Large intestine (tissue), 3 donors: ENCODE data around the gene NR0B2. TPM values are rescaled to one million over a fixed set of nuclear protein-coding genes. Genes with fewer than 3 reads are reported as not detected.

ENCODE experiments used
- DNase-seq, 2 donors: peaks; one replicate each; pipeline versions ENCODE4 v3.0.0 to v3.0.0-alpha.2; 2013
- H3K27ac ChIP-seq: one replicate; pipeline ENCODE4 v1.5.1; 2013; ENCODE audit warnings: low read length
- H3K27me3 ChIP-seq: 2 replicates; pipeline ENCODE4 v1.6.1; 2013; ENCODE audit warnings: low read length; ENCODE audit not compliant: control insufficient read depth, insufficient read depth
- H3K36me3 ChIP-seq: 2 replicates; pipeline ENCODE4 v1.6.1; 2013; ENCODE audit warnings: low read length; ENCODE audit not compliant: control insufficient read depth, insufficient read depth
- H3K4me1 ChIP-seq: one replicate; pipeline ENCODE4 v1.6.1; 2013; ENCODE audit warnings: low read length; ENCODE audit not compliant: control insufficient read depth, insufficient read depth
- H3K4me3 ChIP-seq: one replicate; pipeline ENCODE4 v1.5.1; 2013; ENCODE audit warnings: low read length
- H3K9me3 ChIP-seq: one replicate; pipeline ENCODE4 v1.6.1; 2013; ENCODE audit warnings: mild to moderate bottlenecking, low read depth, low read length, moderate library complexity; ENCODE audit not compliant: control insufficient read depth
- WGBS: methylation state at CpG from one replicate; pipeline ENCODE4 v1.1.5; 2013; ENCODE audit warnings: low lambda C conversion rate; ENCODE audit not compliant: insufficient coverage; 5-methylcytosine and 5-hydroxymethylcytosine counted together
- polyA plus RNA-seq: library from polyadenylated mRNA; unstranded; fragments of 120-200 nt; gene quantifications from one replicate; pipeline ENCODE4 v1.2.1, GENCODE V29; 2013

The NR0B2 gene
- polyA plus RNA-seq, 1 donor: 91.2 TPM

DNA sequence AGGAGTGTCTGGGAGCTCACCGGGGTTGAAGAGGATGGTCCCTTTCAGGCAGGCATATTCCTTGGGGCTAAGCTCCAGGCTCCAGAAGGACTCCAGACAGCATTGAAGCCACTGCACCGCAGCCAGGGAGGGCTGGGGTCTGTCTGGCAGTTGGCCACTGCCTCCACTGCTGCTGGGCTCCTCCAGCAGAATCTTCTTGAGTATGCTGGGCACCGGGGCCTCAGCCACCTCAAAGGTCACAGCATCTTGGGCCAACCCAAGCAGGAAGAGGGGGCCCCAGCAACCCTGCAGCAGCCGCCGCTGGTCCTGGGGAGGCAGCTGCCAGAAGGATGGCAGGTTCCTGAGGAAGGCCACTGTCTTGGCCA is 404 bp downstream of the NR0B2 start:
- Histone ChIP-seq H3K27me3 (no peaks in the 10 kb centered on the region), H3K4me3 (peak overlapping the region; percentile 79), H3K27ac (peak overlapping the region; percentile 95), H3K4me1 (peaks cover 20% of the 10 kb centered on the region), H3K9me3 (no peaks in the 10 kb centered on the region), H3K36me3 (peaks cover 19% of the 10 kb centered on the region)
- no peak for DNase-seq
- no CpG with 5 or more reads among the region's 5 CpGs for WGBS

GRCh38 chr1:26912147-26912490 is 1.7 kb downstream of the NR0B2 start:
- H3K4me1 ChIP-seq: peaks cover 20% of the 10 kb centered on the region
- H3K36me3 ChIP-seq: peaks cover 19% of the 10 kb centered on the region
- WGBS: 0% methylated on average over 1 of the region's 2 CpGs
- H3K9me3 ChIP-seq: no peaks in the 10 kb centered on the region
- no peak for DNase-seq
- no peaks in the 10 kb centered on the region for H3K27me3 ChIP-seq
- H3K27ac ChIP-seq: peak overlapping the region; percentile 95
- H3K4me3 ChIP-seq: peak overlapping the region; percentile 79

DNA sequence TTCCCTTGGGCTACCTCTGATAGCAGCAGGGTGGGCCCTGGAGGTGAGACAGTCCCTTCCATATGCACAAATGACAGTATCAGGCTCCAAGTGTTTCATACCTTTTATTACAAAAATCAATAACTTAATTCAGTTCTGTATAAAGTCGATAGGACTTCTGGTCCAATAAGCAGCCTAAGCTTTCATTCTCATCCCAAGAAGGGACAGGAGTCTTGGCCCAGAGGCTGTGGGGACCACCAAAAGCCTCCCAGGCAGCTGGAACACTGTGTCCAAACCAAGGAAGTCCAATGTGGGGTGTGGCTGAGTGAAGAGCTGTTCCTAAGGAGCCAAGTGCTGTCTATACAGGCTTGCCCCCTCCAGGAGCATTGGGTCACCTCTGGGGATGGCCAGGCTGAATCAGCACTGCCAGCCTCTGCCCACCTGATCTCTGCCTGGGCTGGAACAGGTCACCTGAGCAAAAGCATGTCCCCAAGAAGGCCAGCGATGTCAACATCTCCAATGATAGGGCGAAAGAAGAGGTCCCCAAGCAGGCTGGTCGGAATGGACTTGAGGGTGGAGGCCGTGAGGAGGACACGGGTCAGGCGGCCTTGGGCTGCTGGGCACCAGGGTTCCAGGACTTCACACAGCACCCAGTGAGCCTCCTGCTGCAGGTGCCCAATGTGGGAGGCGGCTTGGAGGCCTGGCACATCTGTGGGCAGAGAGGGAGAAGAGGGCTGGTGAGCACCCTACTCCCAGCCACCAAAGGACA is 2.2 kb downstream of the NR0B2 start:
- Histone ChIP-seq H3K27ac (peak overlapping the region; percentile 95), H3K36me3 (peaks cover 19% of the 10 kb centered on the region), H3K9me3 (no peaks in the 10 kb centered on the region), H3K4me1 (peaks cover 23% of the 10 kb centered on the region), H3K27me3 (no peaks in the 10 kb centered on the region), H3K4me3 (peak overlapping the region; percentile 79)
- no peak for DNase-seq
- no CpG with 5 or more reads among the region's 8 CpGs for WGBS

DNA sequence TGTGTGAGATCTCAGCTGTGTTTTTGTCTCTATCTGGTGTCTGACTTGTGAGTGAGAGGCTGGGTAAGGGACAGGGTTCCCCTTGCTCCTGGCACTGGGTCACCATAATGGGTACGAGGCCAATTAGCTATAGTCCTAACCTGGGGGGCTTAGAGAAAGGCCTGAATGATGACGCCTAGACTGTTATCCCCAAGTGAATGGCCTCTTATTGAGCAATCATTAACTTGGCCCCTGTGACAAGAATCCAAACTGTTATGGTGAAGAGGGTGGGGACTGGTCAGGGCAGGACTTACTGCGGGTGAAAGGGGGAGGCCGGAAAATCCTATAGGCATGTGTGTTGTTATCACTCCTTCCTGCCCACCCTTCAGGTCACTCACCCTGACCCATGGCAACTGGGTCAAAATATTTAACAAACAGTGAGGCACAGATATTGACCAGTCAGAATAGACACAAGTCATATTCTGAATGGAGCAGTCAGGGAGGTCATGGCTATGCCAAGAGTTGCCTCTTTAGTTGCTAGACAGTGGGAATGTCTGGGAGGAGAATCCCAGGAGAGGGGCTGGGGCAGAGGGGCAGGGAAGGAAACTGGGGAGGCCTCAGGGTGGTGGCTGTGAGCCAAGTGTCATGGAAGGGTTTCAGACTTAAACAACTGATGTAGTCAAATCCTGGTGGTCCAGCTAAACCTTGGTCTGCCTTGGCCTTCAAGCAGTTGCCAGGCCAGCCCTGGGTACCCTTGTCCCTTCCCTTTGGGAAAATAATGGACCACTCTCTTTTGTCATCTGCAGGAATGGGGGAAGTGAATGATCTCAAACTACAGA is 3.2 kb downstream of the NR0B2 start:
- Histone ChIP-seq H3K4me1 (peaks cover 20% of the 10 kb centered on the region), H3K36me3 (peaks cover 19% of the 10 kb centered on the region), H3K27me3 (no peaks in the 10 kb centered on the region), H3K9me3 (no peaks in the 10 kb centered on the region), H3K27ac (peak overlapping the region; percentile 95), H3K4me3 (peak overlapping the region; percentile 79)
- peak; percentile 56 to 75 for DNase-seq
- no CpG with 5 or more reads among the region's 4 CpGs for whole genome bisulfite sequencing

DNA sequence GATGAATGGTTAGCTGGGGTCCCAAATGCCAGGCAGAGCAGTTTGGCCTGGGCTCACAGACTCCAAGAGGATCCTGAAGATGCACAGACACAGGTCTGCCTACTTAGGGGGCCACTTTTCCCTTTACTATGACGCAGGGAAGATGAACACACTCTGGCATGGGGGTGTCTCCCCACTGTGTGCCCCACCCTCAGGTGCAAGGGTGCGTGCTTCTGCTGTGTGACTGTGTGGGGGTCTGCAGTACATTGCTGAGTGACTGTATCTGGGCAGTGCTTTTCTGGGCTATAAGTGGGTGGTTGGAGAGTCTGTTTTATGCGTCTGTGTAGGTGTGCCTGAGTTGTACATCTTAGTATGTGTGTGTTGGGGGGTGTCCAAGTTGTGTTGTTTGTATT is 3.8 kb downstream of the NR0B2 start:
- peak overlapping the region; percentile 61 for H3K27ac ChIP-seq
- DNase-seq: no peak

GRCh38 chr1:26907071-26907917 is 6.5 kb downstream of the NR0B2 start:
- Histone ChIP-seq H3K27me3 (no peaks in the 10 kb centered on the region), H3K4me1 (peaks cover 20% of the 10 kb centered on the region), H3K4me3 (no peak overlapping the region), H3K9me3 (no peaks in the 10 kb centered on the region), H3K27ac (peak overlapping the region; percentile 21), H3K36me3 (peaks cover 19% of the 10 kb centered on the region)
- DNase-seq: peak; percentile 76 to 87
- 50% methylated on average over 2 of the region's 6 CpGs for WGBS

More for the DNA sequence above, 3.8 kb downstream of the NR0B2 start:
- no CpG with 5 or more reads among the region's 3 CpGs for WGBS
- no peak overlapping the region for H3K4me3 ChIP-seq
- H3K4me1 ChIP-seq: peaks cover 14% of the 10 kb centered on the region
- H3K36me3 ChIP-seq: peaks cover 19% of the 10 kb centered on the region
- H3K27me3 ChIP-seq: no peaks in the 10 kb centered on the region
- no peaks in the 10 kb centered on the region for H3K9me3 ChIP-seq

DNA sequence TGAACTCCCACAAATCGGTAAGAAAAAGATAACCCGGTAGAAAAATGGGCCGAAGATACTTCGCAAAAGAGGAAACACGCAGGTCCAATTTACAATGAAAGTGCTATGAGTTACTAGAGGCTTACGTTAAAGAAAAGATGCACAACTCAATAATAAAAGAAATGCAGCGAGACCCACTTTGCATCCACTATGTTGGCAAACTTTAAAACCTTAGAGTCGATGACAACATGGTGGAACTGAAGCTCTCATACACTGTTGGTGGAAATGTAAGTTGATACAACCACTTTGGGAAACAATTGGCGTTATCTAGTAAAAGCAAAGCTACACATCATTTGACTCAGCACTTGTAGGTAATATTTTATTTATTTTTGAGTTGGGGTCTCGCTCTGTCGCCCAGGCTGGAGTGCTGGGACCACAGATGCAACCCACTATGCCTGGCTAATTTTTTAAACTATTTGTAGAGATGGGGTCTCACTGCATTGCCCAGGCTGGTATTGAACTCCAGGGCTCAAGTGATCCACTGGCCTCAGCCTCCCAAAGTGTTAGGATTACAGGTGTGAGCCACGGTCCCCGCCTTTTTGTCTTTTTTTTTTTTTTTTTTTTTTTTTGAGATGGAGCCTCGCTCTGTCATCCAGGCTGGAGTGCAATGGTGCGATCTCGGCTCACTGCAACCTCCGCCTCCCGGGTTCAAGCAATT is 12.8 kb downstream of the NR0B2 start:
- DNase-seq: no peak
- H3K4me3 ChIP-seq: peak overlapping the region; percentile 68
- peak overlapping the region; percentile 79 for H3K27ac ChIP-seq
- peaks cover 19% of the 10 kb centered on the region for H3K4me1 ChIP-seq
- no peaks in the 10 kb centered on the region for H3K9me3 ChIP-seq
- peaks cover 15% of the 10 kb centered on the region for H3K36me3 ChIP-seq
- 34% methylated on average over 6 of the region's 18 CpGs for WGBS
- H3K27me3 ChIP-seq: no peaks in the 10 kb centered on the region

- Histone ChIP-seq H3K4me3 (peak within 1 kb of the TSS; percentile 68), H3K27ac (peak within 1 kb of the TSS; percentile 79)
- WGBS: 20% methylated on average over 1 of the region's 50 CpGs
Measured at GRCh38 chr1:26900001-26900814, 13.6 kb downstream of the NR0B2 start, which contains the start of gene GPATCH3. Gene GPATCH3, minus strand, starts transcription at chr1:26900467. Its CDS starts 25 bp downstream, at chr1:26900442.

GRCh38 chr1:26897351-26897750 is 16.4 kb downstream of the NR0B2 start:
- peaks cover 50% of the 10 kb centered on the region for H3K36me3 ChIP-seq

More at GRCh38 chr1:26900001-26900814, 13.6 kb downstream of the NR0B2 start, which contains the start of gene GPATCH3:
- Histone ChIP-seq H3K36me3 (peaks cover 21% of the 10 kb centered on the region), H3K27me3 (no peaks in the 10 kb centered on the region), H3K9me3 (no peaks in the 10 kb centered on the region), H3K4me1 (peaks cover 19% of the 10 kb centered on the region)
- DNase-seq: peak; percentile 91 to 92

More at GRCh38 chr1:26897351-26897750, 16.4 kb downstream of the NR0B2 start:
- WGBS: no CpG with 5 or more reads among the region's 9 CpGs
- H3K27ac ChIP-seq: no peak overlapping the region
- peaks cover 12% of the 10 kb centered on the region for H3K4me1 ChIP-seq
- H3K4me3 ChIP-seq: no peak overlapping the region
- DNase-seq: no peak
- H3K9me3 ChIP-seq: no peaks in the 10 kb centered on the region
- H3K27me3 ChIP-seq: no peaks in the 10 kb centered on the region
